Osteocyte (in vitro differentiated cells): ENCODE measurements around the gene NPC1L1. TPM values are rescaled to one million over a fixed set of nuclear protein-coding genes. Genes with fewer than 3 reads are reported as not detected.

ENCODE experiments used
- DNase-seq: peaks from one replicate; pipeline ENCODE4 v3.0.0; 2021; ENCODE audit warnings: mixed read lengths; ENCODE audit not compliant: unreplicated experiment; ENCODE audit errors: extremely low spot score
- H3K27ac Mint-ChIP-seq: one replicate; pipeline ENCODE4 v1.8.0; 2021; ENCODE audit warnings: mild to moderate bottlenecking, mixed read lengths; ENCODE audit not compliant: unreplicated experiment
- H3K27me3 Mint-ChIP-seq: one replicate; pipeline ENCODE4 v1.8.0; 2021; ENCODE audit warnings: mixed read lengths; ENCODE audit not compliant: unreplicated experiment
- H3K36me3 Mint-ChIP-seq: one replicate; pipeline ENCODE4 v1.8.0; 2021; ENCODE audit warnings: mixed read lengths; ENCODE audit not compliant: unreplicated experiment
- H3K4me1 Mint-ChIP-seq: one replicate; pipeline ENCODE4 v1.8.0; 2021; ENCODE audit warnings: mixed read lengths; ENCODE audit not compliant: unreplicated experiment
- H3K4me3 Mint-ChIP-seq: one replicate; pipeline ENCODE4 v1.8.0; 2021; ENCODE audit warnings: mild to moderate bottlenecking, moderate library complexity, mixed read lengths; ENCODE audit not compliant: unreplicated experiment
- H3K9me3 Mint-ChIP-seq: one replicate; pipeline ENCODE4 v1.8.0; 2021; ENCODE audit warnings: mixed read lengths; ENCODE audit not compliant: unreplicated experiment
- CTCF ChIP-seq: fragments of 200-600 bp; sonication (generic); IDR thresholded peaks from 2 replicates; pipeline ENCODE4 v1.5.0; 2021; ENCODE audit warnings: antibody characterized with exemption, mild to moderate bottlenecking, moderate library complexity
- long read RNA-seq: library from polyadenylated mRNA; unstranded; transcript quantifications from one replicate; pipeline ENCODE4 v2.0.0, GENCODE V29; 2021
- total RNA-seq: library from RNA; stranded (reverse); gene quantifications from 2 replicates; pipeline ENCODE4 v1.2.1, GENCODE V29; 2021

NPC1L1 gene
- not detected in 2 replicates for total RNA-seq
- long read RNA-seq: 0 reads

- Mint-ChIP-seq H3K4me1 (no peaks in the 10 kb centered on the region), H3K4me3 (no peak within 1 kb of the TSS), H3K9me3 (no peaks in the 10 kb centered on the region), H3K27me3 (peaks cover 12% of the 10 kb centered on the region), H3K36me3 (no peaks in the 10 kb centered on the region), H3K27ac (no peak within 1 kb of the TSS)
- DNase-seq: no peak
- TF ChIP-seq CTCF: no peak
Measured at GRCh38 chr7:44541028-44541869, at the start of gene NPC1L1. Gene NPC1L1 (minus strand): TSS chr7:44541330. CDS start chr7:44541259, 71 bp downstream.

- TF ChIP-seq CTCF: no peak
- Mint-ChIP-seq H3K9me3 (no peaks in the 10 kb centered on the region), H3K4me1 (peaks cover 3% of the 10 kb centered on the region), H3K4me3 (no peak overlapping the region), H3K27me3 (peaks cover 9% of the 10 kb centered on the region), H3K36me3 (no peaks in the 10 kb centered on the region), H3K27ac (no peak overlapping the region)
- DNase-seq: no peak
Measured at GRCh38 chr7:44590910-44591309, 49.8 kb upstream of the NPC1L1 start.

- DNase-seq: no peak
- H3K9me3 Mint-ChIP-seq: no peaks in the 10 kb centered on the region
- H3K27ac Mint-ChIP-seq: no peak overlapping the region
Measured at GRCh38 chr7:44587843-44588711, 46.9 kb upstream of the NPC1L1 start.

GRCh38 chr7:44583146-44583865, 42.2 kb upstream of the NPC1L1 start:
- Mint-ChIP-seq H3K4me3 (peak overlapping the region; percentile 89), H3K27me3 (no peaks in the 10 kb centered on the region), H3K4me1 (peaks cover 26% of the 10 kb centered on the region)

More at GRCh38 chr7:44587843-44588711, 46.9 kb upstream of the NPC1L1 start:
- Mint-ChIP-seq H3K36me3 (no peaks in the 10 kb centered on the region), H3K27me3 (peaks cover 3% of the 10 kb centered on the region), H3K4me1 (peaks cover 3% of the 10 kb centered on the region), H3K4me3 (no peak overlapping the region)
- TF ChIP-seq CTCF: peak; percentile 78

More at GRCh38 chr7:44583146-44583865, 42.2 kb upstream of the NPC1L1 start:
- no peak for TF ChIP-seq CTCF
- DNase-seq: no peak
- Mint-ChIP-seq H3K27ac (peak overlapping the region; percentile 96), H3K36me3 (peaks cover 12% of the 10 kb centered on the region), H3K9me3 (no peaks in the 10 kb centered on the region)
